GM04504 (cell line): Measurements from ENCODE around the gene PODN.

Source experiments
- DNase-seq: peaks from one replicate; pipeline ENCODE4 v3.0.0-alpha.2; 2012; ENCODE audit warnings: low read depth

The PODN gene

GRCh38 chr1:53089478-53090226, 27.6 kb downstream of the PODN start:
- DNase-seq = no peak

- DNase-seq = no peak
Observed at GRCh38 chr1:53090227-53091147, 28.5 kb downstream of the PODN start.

- DNase-seq = peak; percentile 12
Observed at GRCh38 chr1:53091841-53092645, 30.0 kb downstream of the PODN start.

GRCh38 chr1:53092659-53093450, 30.8 kb downstream of the PODN start:
- no peak for DNase-seq

- no peak for DNase-seq
Observed at GRCh38 chr1:53093451-53093754, 31.4 kb downstream of the PODN start.

GRCh38 chr1:53093778-53094532, 31.9 kb downstream of the PODN start:
- DNase-seq = no peak

- no peak for DNase-seq
Observed at GRCh38 chr1:53094533-53094919, 32.5 kb downstream of the PODN start.

- no peak for DNase-seq
Observed at GRCh38 chr1:53104289-53104913, 42.4 kb downstream of the PODN start.

GRCh38 chr1:53107090-53107489, 45.1 kb downstream of the PODN start:
- DNase-seq = no peak

GRCh38 chr1:53107570-53108322, 45.7 kb downstream of the PODN start:
- DNase-seq = peak; percentile 81

- no peak for DNase-seq
Observed at GRCh38 chr1:53108646-53109580, 46.9 kb downstream of the PODN start.

GRCh38 chr1:53110370-53111072, 48.5 kb downstream of the PODN start:
- DNase-seq = no peak

GRCh38 chr1:53111073-53111556, 49.1 kb downstream of the PODN start:
- no peak for DNase-seq

- no peak for DNase-seq
Observed at GRCh38 chr1:53111693-53112092, 49.7 kb downstream of the PODN start.

- DNase-seq = peak; percentile 82
Observed at GRCh38 chr1:53112271-53112774, 50.3 kb downstream of the PODN start.

GRCh38 chr1:53112861-53113260, 50.8 kb downstream of the PODN start:
- DNase-seq = no peak

GRCh38 chr1:53114090-53114489, 52.1 kb downstream of the PODN start:
- DNase-seq = no peak
